Sigmoid colon (tissue), 4 donors: Measurements from ENCODE around the gene PCDHGA6.

Source experiments
- CTCF ChIP-seq, 4 experiments: fragments of 450-650 bp in 3 of 4; fragments of 200-600 bp in 1 of 4; IDR thresholded peaks; one replicate each; pipeline ENCODE4 v1.5.1; 2016 to 2019; ENCODE audit warnings: antibody characterized with exemption in 4 of 4, mild to moderate bottlenecking in 3 of 4, moderate library complexity in 2 of 4
- EP300 ChIP-seq, 4 donors: sonication (generic); formaldehyde crosslinking; IDR thresholded peaks; one replicate each; pipeline ENCODE4 v1.6.1; 2017; ENCODE audit warnings: antibody characterized with exemption in 4 of 4
- POLR2AphosphoS5 ChIP-seq, 4 donors: sonication (generic); formaldehyde crosslinking; IDR thresholded peaks; one replicate each; pipeline ENCODE4 v1.6.1; 2017; ENCODE audit warnings: antibody characterized with exemption in 4 of 4

- TF ChIP-seq CTCF (IDR thresholded peaks at IDR 0.05) = no peak
- TF ChIP-seq EP300 (IDR thresholded peaks at IDR 0.05) = no peak
- TF ChIP-seq POLR2AphosphoS5 (IDR thresholded peaks at IDR 0.05) = no peak
Observed at GRCh38 chr5:141355641-141356040, 18.1 kb upstream of the PCDHGA6 start.
